ENCODE data around the gene CTAGE8. TPM values are rescaled to one million over a fixed set of nuclear protein-coding genes. Genes with fewer than 3 reads are reported as not detected.
"Not testable (repeated sequence)": the region's sequence is repeated elsewhere in the genome, so short reads cannot be mapped to it uniquely, and the experiment has no call there.

CTAGE8 gene
- total RNA-seq, 1 donor from 2014 or later: 0.22 TPM

DNA sequence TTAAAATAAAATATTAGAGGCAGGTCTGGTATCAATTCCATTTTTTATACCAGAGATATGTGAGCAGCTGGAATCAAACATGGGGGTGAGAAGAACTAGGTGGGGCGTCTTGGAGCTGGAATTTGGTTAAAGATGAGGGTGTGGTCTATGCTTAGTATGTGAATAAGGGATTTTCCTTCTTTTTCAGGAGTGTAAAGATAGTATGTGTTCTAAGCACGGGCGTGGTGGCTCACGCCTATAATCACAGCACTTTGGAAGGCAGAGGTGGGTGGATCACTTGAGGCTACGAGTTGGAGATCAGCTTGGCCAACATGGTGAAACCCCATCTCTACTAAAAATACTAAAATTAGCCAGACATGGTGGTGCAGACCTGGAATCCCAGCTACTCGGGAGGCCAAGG is 6.2 kb upstream of the CTAGE8 start:
- intact Hi-C loops (cut with DNase I); ATAC-seq; DNase-seq (ENCODE audit: missing footprints): not testable (repeated sequence)

DNA sequence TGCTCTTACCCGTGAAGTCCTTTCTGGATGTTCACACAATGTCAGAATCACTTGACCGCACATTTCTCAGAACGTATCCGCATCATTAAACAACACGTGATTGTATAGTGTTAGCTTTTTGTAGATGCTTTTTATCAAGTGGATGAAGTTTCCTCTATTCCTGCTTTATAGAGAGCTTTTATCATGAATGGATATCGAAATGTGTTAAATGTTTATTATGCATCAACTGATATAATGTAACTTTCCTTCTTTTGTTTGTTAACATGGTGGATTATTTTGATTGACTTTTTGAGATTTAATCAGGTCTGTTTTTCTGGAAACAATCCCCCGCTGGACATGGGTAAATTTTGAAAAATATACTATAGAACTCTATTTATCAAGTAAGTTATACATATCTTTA is 4.4 kb downstream of the CTAGE8 start, which contains the start of gene OR2A7:
OR2A7 (minus strand) TSS at position 101 of the 400 bp plus-strand sequence. CDS start 5,164 bp downstream, outside the sequence.
- DNase-seq (ENCODE audit: missing footprints); ATAC-seq; intact Hi-C loops (cut with DNase I): not testable (repeated sequence)

DNA sequence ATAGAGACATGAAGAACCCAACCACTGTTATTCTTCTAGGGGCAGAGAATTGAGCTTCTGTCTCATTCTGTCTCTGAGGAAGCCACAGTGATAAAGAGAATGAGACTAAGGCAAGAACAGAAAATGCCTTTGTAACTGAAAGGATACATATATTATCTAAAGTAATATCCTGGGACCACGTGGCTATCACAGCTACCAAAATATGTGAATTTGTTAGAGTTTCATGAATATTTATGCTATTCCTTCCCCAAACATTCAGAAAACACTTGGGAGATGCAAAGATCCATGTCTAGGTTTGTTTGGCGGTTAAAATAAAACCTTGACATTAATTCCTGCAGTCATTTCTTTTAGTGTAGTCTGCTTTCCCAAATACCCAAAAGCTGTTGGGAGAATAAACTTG is 7.0 kb downstream of the CTAGE8 start:
- ATAC-seq; intact Hi-C loops (cut with DNase I); DNase-seq (ENCODE audit: missing footprints): not testable (repeated sequence)

DNA sequence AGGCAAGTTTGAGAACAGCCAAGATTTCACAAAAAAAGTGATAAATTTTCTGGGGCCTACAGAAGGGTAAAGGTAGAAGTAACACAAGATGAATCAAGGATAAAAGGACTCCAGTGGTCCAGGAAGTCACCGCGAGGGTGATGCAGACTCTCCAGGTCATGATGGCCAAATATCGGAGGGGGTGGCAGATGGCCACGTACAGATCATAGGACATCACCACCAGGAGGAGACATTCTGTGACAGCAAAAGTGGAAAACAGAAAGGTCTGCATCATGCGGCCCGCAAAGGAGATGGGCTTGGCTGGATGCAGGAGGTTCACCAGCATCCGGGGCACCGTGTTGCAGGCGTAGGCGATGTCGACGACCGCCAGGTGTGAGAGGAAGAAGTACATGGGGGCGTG is 10.0 kb downstream of the CTAGE8 start:
- ATAC-seq; DNase-seq (ENCODE audit: missing footprints); intact Hi-C loops (cut with DNase I): not testable (repeated sequence)

DNA sequence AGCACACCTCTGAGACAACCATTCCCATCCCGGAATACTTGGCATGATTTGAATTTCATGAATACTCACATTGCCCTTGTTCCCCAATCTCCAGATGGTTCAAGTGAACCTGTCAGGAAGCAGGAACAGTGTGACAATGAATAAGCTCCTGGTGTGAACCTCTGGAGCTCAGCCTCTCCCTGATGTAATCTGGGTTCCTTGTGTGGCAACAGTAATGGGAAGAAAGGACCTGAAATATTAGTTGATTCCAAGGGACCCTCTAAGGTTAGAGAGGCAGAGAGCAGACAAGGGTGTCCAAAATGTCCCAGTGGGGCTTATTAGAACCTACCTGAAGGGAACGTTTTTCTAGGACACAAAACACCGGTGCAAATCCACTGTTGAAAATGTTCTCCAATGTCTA is 13.0 kb downstream of the CTAGE8 start:
- ATAC-seq: peak; percentile 32
- DNase-seq (ENCODE audit: missing footprints): no peak
- intact Hi-C loops (cut with DNase I): no loop called here

DNA sequence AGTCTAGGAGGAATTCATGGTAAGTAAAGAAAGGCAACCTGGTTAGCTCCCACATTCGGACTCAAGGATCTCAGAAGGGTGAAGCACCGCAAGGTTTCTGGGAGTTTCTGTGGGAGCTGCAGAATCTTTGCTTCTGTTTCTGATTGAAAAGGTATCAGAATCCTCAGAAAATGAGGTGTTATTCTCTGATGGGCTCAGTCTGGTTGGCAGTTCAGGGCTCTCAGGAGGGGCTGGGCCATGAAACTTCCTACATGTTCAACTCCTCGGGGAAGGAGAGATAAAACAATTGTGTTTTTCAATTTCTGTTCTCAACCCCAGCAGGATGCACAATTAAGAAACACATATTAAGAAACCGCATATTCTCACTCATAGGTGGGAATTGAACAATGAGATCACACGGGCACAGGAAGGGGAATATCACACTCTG is 13.6 kb downstream of the CTAGE8 start:
- intact Hi-C loops (cut with DNase I): no loop called here
- ATAC-seq (no peak), DNase-seq (ENCODE audit: missing footprints) (peak; percentile 62)

DNA sequence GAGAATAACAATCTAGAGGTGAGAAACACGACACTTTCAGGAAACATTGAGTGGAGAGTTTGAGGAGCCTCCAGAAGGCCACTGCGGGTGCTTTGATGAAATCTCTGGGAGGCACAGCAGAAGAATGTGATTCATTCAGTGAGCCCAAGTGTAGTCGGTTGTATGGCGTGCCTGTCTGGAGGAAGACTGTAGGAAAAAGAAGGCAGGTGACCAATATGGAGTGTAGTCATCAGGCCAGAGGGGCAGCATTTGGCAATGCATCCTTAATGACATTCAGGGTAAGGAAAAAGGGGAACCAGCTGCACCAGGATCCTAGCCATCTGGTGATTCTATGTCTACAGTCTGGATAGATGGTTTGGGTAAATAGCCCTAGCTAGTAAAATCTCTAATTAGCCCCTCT is 16.8 kb downstream of the CTAGE8 start:
- ATAC-seq: peak; percentile 18
- DNase-seq (ENCODE audit: missing footprints); intact Hi-C loops (cut with DNase I): not testable (repeated sequence)

DNA sequence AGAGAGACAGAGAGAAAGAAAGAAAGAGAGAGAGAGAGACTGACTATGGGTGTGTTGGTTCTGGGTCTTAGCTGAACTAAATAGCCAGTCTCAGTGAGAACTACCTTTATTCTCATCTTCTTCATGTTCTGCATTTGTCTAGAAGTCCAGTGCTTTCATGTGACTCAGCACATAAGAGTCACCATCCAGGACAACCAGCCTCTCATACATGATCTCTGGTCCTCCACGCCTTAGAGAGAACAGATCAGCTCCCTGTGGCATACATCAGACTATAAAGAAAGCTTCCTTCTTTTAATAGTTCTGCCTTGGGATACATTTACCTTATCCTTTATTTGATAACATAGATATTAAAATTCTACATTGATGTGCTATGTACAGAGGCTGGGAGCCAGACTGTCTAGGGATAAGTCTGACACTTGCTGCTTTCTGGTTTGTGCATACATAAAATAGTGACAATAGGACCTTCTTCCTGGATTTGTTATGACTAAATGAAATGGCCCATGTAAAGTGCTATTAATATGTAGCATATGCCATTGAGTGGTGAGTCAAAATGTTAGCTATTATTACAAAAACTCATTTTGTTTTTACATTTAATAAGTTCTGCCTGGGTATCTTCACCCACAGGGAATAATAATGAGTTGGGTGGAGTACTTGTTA is 21.3 kb downstream of the CTAGE8 start:
- DNase-seq (ENCODE audit: missing footprints); ATAC-seq; intact Hi-C loops (cut with DNase I): not testable (repeated sequence)

DNA sequence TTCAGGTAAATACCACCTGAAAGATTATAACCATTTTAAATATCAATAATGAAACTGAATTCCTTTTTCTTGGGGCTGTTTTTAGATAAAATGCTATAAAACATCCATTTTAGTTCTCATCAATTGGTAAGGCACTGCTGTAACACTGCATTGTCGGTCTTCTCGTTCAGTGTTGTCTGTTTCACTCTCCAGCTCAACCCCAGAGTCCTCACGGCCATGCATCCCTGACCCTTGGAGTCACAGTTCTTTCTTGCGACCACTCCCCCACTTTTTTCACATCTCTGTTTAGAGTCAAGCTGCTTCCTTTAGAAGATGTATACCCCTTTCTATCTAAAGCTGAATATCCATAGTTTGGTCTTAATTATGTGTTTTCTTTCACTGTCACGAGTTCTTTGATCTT is 22.1 kb downstream of the CTAGE8 start:
- ATAC-seq; DNase-seq (ENCODE audit: missing footprints); intact Hi-C loops (cut with DNase I): not testable (repeated sequence)

DNA sequence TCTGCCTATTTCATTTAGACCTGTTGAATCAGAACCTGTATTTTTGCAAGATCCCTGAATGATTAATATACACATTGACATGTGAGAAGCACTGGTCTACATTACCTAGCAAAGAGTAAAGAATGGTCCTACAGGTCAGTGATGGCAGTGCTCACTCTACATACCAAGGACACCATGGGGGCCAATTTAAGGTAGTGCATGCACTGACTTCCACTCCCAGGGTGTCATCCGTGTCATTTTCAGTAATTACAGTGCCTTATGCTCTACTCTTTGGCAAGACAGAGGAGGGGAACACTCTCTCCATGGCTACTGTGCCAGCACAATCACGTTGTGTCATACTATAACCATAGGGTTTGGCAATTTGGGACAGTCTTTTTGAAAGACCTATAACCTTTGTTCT is 23.7 kb downstream of the CTAGE8 start:
- ATAC-seq; DNase-seq (ENCODE audit: missing footprints); intact Hi-C loops (cut with DNase I): not testable (repeated sequence)

DNA sequence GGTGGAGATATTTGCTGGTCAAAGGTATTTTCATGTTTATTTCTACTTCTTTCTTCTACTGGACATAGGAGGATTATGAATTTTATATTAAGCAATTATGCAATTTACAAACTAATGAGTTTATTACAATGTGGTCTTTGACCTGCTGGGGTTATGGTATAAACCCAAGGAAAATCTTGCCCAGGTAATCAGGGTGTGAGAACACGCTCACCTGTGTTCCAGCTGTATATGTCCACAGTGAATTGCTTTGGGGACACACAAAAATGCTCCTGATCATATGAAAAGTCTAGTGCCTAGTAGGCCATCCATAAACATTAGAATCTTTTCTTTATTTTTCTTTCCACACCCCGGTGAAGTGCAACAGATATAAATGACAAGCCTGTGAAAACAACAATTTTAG is 29.7 kb downstream of the CTAGE8 start, which contains the start of gene OR2A42:
OR2A42 (minus strand) TSS at position 241 of the 400 bp plus-strand sequence. CDS start 6,762 bp downstream, outside the sequence.
- ATAC-seq; DNase-seq (ENCODE audit: missing footprints); intact Hi-C loops (cut with DNase I): not testable (repeated sequence)

DNA sequence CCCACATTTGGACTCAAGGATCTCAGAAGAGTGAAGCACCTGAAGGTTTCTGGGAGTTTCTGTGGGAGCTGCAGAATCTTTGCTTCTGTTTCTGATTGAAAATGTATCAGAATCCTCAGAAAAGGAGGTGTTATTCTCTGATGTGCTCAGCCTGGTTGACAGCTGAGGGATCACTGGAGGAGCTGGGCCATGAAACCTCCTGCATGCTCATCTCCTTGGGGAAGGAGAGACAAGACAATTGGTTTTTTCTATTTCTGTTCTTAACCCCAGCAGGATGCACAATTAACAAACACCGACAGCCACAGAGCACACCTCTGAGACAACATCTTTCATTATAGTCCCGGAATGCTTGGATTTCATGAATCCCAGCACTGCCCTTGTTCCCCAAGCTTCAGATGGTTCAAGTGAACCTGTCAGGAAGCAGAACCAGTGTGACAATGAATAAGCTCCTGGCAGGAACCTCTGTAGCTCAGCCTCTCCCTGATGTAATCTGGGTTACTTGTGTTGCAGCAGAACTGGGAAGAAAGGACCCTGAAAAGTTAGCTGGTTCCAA is 30.5 kb downstream of the CTAGE8 start:
- peak; percentile 9 for ATAC-seq
- DNase-seq (ENCODE audit: missing footprints); intact Hi-C loops (cut with DNase I): not testable (repeated sequence)

DNA sequence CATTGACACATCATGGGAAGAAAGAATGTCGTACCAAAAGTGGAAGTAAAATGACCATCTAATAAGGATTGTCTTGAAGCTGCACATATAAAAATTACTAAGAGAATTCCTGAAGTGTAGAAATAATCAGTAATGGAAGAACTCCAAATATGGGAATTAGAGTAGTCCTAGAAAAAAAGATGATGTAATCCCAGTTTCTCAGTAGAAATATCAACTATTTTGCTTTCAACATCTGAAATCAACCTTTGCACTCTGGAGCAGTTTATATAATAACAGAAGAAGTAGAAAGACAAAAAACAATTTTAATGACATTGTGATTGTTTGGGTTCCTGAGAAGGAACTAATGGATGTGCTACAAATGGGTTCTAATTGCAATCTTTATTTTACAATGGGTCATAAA is 36.0 kb downstream of the CTAGE8 start:
- intact Hi-C loops (cut with DNase I); DNase-seq (ENCODE audit: missing footprints); ATAC-seq: not testable (repeated sequence)

DNA sequence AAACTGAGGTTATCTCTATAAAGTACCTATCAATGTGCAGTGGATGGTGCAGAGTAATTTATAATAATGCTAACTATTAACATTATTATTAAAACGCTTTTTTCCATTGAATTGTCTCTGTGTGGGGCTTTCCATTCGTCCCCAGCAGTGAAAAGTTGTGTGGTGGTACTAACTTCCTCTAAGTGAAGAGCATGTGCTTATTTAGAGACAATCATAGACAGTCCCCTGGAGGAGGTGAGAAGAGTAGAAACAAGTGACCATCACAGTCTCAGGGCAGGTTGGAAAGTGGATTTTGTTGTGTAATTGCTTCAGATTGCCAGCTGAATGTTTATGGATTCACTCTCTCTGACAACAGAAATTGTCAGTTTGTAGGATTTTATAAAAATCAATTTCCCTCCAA is 38.1 kb downstream of the CTAGE8 start:
- DNase-seq (ENCODE audit: missing footprints); ATAC-seq; intact Hi-C loops (cut with DNase I): not testable (repeated sequence)

DNA sequence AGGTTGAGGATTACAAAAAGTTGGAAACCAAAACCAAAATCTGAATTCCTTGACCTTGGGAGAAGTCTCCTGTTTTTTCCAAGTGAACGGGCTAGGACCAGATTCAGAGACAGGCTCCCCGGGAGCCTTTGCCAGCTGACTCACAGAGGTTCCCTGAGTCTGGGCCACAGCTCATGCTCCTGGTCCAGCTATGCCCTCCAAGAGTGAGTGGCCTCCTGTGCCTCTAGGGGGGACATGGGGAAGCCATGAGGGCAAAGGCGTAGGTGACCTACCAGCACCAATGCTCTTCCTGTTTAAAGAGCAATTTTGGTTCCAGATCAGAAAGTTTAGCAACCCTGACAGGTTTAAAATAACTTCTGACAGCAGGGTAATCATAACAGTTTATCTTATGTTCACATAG is 40.3 kb downstream of the CTAGE8 start:
- intact Hi-C loops (cut with DNase I); DNase-seq (ENCODE audit: missing footprints); ATAC-seq: not testable (repeated sequence)

DNA sequence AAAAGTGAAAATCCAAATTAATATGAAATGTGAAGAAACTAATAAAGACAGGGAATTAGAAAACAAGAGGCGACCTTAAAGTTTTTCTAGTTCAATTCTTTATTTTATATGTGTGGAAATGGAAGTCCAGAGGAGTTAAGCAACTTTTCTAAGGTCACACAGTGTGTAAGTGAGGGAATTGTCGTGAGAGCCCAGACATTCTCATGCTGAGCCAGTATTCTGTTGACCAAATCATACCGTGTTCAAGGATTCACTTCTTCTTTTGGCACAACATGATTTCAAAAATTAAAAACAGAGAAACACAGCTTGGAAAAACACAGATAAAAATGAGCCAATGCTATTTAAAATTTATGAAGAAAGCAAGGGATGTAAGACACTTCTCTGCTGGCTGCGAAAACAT is 42.2 kb downstream of the CTAGE8 start:
- ATAC-seq; DNase-seq (ENCODE audit: missing footprints); intact Hi-C loops (cut with DNase I): not testable (repeated sequence)

DNA sequence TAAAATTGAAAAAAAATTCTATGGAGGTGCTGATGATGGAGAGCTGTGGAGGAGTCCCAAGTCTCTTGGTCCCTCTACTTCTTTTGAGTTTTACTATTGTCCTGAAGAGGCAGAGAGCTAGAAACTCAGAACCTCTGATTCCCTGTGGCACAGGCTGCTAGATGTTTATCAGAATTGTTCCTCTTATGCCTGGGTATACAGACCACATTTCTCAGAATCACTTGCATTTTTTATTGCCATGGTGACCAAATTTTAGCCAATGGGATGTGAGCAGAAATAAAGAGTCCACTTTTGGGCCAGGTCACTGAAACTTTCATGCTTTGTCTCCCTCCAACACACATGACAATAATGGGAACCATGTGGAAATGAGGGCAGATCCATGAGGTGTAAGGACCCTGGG is 45.4 kb downstream of the CTAGE8 start:
- intact Hi-C loops (cut with DNase I); DNase-seq (ENCODE audit: missing footprints); ATAC-seq: not testable (repeated sequence)

DNA sequence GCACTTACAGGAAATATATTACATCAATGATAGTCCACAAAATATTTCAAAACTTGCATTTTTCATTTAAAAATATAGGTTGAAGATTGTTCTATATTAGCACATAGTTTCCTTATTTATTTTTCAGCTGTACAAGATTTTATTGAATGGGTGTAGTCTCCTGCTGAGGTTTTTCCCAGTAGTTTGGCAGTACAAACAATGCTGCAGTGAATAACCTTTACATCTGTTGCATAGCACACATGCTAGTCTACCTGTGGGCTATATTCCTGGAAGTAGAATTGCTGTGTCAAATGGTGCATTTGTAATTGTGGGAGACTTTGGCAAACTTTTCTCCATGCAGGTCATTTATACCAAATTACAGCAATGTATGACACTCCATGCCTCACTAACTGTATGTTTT is 48.6 kb downstream of the CTAGE8 start:
- DNase-seq (ENCODE audit: missing footprints); ATAC-seq; intact Hi-C loops (cut with DNase I): not testable (repeated sequence)

DNA sequence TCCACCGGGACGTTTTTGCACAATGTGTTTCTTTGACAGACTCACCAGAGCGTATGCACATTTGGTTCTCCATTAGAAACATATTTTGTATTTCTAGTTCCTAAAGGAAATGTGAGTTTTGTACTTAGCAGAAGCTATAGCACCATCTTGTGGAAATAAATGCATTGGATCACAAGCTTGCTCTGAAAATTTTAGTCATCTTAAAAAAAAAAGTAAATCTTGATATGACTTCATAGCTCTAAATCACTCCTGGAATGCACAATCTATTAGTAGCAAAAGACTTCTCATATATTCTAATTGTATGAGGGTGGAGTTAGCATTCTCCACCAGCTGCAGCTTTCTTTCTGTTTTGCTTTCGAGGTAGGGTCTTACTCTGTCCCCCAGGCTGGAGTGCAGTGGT is 49.9 kb downstream of the CTAGE8 start:
- intact Hi-C loops (cut with DNase I); DNase-seq (ENCODE audit: missing footprints); ATAC-seq: not testable (repeated sequence)

DNA sequence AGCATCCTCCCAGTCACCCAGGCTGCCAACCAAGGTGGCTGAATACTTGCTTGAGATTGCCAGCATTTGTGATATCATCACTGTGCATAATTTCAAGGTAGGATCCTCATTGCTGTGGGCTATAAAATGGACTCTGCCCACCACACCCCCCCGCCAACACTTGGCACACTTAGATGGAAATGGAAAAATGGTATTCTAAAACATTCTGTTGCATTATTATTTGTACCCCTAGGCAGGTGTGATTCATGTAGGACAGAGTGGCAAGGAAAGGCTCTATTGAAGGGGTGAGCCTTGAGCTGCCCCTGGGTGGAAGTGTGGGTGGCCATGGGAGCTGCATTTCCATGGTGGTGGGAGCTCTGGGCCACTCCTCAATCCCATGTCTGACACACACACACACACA is 50.5 kb downstream of the CTAGE8 start:
- peak; percentile 18 for DNase-seq (ENCODE audit: missing footprints)
- intact Hi-C loops (cut with DNase I): not testable (repeated sequence)
- peak; percentile 33 for ATAC-seq
